GM12872 (cell line): ENCODE results near the gene F12.

Source experiments
- TF ChIP-seq, protein P1 (sequence below): IDR thresholded peaks from 3 replicates; pipeline ENCODE4 v1.5.1; 2011; ENCODE audit warnings: low read depth, mild to moderate bottlenecking, low read length, moderate library complexity; ENCODE audit not compliant: insufficient read depth

F12 gene

DNA sequence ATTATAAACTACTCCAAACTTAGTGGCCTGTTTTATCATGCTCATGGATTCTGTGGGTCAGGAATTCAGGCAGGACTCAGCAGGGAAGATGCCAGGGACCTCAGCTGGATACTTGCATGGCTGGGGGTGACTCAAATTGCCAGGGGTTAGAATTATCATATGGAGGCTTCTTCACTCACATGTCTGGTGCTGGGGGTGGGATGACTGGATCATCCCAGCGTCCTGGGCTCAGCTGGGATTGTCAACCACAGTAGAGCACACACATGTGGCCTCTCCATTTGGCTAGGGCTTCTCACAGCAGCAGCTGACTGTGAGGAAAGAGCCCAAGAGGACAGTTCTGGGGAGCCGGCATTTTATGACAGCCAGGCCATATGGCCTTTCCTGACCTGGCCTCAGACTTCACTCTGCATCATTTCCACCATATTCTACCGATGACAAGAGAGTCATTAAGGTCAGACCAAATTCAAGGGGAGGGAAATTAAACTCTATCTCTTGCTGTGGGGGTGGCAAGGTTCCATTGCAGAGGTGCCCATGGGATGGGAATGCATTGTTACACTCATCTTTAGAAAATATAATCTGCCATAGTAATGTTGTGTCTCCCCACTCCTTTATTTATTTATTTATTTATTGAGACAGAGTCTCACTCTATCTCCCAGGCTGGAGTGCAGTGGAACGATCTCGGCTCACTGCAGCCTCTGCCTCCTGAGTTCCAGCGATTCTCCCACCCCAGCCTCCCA, 11.9 kb upstream of the F12 start:
- TF ChIP-seq, protein P1, sequence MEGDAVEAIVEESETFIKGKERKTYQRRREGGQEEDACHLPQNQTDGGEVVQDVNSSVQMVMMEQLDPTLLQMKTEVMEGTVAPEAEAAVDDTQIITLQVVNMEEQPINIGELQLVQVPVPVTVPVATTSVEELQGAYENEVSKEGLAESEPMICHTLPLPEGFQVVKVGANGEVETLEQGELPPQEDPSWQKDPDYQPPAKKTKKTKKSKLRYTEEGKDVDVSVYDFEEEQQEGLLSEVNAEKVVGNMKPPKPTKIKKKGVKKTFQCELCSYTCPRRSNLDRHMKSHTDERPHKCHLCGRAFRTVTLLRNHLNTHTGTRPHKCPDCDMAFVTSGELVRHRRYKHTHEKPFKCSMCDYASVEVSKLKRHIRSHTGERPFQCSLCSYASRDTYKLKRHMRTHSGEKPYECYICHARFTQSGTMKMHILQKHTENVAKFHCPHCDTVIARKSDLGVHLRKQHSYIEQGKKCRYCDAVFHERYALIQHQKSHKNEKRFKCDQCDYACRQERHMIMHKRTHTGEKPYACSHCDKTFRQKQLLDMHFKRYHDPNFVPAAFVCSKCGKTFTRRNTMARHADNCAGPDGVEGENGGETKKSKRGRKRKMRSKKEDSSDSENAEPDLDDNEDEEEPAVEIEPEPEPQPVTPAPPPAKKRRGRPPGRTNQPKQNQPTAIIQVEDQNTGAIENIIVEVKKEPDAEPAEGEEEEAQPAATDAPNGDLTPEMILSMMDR, result no peak

DNA sequence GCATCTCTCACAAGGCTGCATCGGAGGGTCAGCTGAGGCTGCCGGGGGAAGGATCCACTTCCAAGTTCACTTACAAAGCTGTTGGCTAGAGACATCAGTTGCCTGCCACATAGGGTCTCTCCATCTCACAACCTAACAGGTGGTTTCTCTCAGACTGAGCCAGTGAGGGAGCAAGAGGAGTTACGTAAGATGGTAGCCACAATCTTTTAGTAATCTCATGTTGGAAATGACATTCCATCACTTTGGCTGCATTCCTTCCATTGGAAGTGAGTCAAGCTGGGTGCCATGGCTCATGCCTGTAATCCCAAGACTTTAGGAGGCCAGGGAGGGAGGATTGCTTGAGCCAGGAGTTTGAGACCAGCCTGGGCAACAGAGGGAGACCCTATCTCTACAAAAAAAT, 9.7 kb upstream of the F12 start:
- TF ChIP-seq, protein P1, result no peak

DNA sequence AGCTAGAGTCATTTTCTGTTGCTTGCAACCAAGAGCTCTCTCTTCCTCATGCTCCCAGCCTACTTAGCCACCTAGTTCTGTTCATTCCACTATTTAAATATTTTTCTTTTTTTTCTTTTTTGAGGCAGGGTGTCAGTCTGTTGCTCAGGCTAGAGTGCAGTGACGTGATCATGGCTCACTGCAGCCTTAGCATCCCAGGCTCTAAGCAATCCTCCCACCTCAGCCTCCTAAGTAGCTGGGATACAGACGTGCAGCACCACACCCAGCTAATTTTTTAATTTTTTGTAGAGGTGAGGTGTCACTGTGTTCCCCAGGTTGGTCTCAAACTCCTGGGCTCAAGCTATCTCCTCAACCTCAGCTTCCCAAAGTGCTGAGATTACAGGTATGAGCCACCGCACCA, 5.1 kb upstream of the F12 start:
- TF ChIP-seq, protein P1, result no peak

DNA sequence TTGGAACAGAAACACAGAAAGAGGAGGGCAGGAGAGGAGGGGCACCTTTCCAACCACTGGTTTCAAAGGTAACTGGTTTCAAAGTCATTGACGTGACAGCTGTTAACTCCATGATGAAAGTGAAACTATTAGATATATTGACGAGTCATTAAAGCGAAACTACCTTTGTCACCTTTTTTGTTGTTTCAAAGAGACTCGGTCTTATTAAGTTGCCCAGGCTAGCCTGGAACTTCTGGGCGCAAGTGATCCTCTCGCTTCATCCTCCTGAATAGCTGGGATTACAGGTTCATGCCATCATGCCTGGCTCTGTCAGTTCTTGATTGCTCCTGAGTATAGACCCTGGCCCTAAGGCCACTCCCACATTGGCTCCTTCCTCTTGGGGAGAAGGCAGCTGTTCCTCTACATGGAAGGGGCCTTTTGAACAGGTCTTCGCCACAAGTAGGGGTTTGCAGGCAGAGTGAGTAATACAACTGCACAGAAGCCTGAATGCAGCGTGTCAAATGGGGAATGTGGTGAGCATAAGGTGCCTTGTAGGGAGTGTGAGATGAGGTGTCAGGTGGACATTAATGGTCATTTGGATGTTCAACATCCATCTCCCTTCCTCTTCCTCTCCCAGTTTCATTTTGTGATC, 3.4 kb upstream of the F12 start:
- TF ChIP-seq, protein P1, result no peak

DNA sequence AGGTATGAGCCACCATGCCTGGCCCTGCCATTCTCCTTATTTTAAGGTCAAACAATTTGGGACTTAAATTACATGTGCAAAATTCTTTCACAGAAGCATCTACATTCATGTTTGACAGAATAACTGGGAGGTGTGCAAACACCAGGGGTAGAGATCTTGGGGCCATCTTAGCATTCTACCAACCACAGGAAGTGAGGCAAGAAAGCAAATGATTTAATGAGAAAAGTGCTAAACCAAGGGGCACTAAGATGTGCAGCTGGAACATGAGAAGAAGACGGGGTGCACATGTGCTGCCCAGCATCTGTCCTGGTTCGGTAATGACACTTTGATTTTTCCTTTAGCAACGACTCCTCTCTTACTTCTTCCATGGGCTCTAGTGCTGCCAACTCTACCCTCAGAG, 1.2 kb upstream of the F12 start:
- TF ChIP-seq, protein P1, result no peak

DNA sequence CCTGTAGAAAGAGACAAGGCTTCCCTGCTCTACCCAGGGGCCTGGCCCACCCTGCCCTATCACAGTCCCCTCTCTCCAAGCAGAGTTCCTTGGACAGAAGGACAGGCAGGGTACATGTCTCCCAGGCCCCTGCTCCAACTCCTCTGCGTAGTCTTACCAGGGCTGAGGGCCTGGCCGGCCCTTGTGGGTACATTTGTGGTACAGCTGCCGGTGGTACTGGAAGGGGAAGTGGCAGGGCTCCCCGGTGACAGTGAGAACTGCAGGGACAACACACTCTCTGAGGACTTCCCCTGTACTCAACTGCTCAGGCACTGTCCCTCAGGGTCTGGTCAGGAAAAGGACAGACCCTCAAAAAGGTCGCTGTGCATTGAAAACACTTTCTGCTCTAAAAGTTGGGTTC, 3.6 kb downstream of the F12 start:
- TF ChIP-seq, protein P1, result 0 out of 3 replicates have a peak, but pooled peaks have one; percentile 16

DNA sequence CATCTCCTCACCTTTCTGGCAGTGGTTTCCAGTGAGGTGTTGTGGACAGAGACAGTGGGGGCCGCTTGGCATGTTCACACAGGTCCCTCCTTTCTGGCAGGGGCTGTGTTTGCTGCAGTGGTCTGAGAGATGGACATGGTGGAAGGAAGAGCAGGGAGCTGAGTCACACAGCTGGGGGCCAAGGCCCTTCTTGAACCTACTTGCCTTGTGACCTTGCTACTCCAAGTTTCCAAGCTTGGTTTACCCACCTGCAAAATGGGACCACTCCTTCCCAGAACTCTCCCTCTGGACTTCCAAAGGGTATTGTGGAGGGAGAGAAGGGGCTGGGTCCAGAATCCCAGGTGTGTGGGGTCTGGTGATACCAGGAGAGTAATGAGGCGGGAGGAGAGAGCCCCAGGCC, 4.1 kb downstream of the F12 start:
- TF ChIP-seq, protein P1, result no peak
